BLaER1 treated with 17β-estradiol and CSF1 and Interleukin-3, amounts not matched to agents 10 nM and 100 nM (cell line): ENCODE measurements around the gene RETSAT.
A peak's percentile ranks its signal among the peaks of the same experiment; 100 is the strongest.
"Not testable (repeated sequence)": the region's sequence is repeated elsewhere in the genome, so short reads cannot be mapped to it uniquely, and the experiment has no call there.

Experiments used
- H3K27ac ChIP-seq, 11 experiments: shearing (Covaris generic); formaldehyde crosslinking; 2 replicates each; pipeline ENCODE4 v1.8.1; 2022
- H3K27me3 ChIP-seq, 11 experiments: shearing (Covaris generic); formaldehyde crosslinking; 2 replicates each; pipeline ENCODE4 v1.8.1; 2022
- H3K36me3 ChIP-seq, 11 experiments: shearing (Covaris generic); formaldehyde crosslinking; 2 replicates each; pipeline ENCODE4 v1.8.1; 2022
- H3K4me1 ChIP-seq, 10 experiments: shearing (Covaris generic); formaldehyde crosslinking; 2 replicates each; pipeline ENCODE4 v1.8.1; 2022
- H3K4me2 ChIP-seq, 11 experiments: shearing (Covaris generic); formaldehyde crosslinking; 2 replicates each; pipeline ENCODE4 v1.8.1; 2022
- H3K4me3 ChIP-seq, 10 experiments: shearing (Covaris generic); formaldehyde crosslinking; 2 replicates each; pipeline ENCODE4 v1.8.1; 2022
- H3K9ac ChIP-seq, 11 experiments: shearing (Covaris generic); formaldehyde crosslinking; 2 replicates each; pipeline ENCODE4 v1.8.1; 2022
- H3K9me3 ChIP-seq, 11 experiments: shearing (Covaris generic); formaldehyde crosslinking; replicated peaks in 1 of 11; 2 replicates each; pipeline ENCODE4 v1.8.1; 2022
- H4K20me1 ChIP-seq, 11 experiments: shearing (Covaris generic); formaldehyde crosslinking; 2 replicates each; pipeline ENCODE4 v1.8.1; 2022
- Cebpa-rat ChIP-seq, 11 experiments: shearing (Covaris generic); IDR thresholded peaks; 2 replicates each; pipeline ENCODE4 v1.8.1; 2022

RETSAT gene

GRCh38 chr2:85376291-85377065 is 22.1 kb upstream of the RETSAT start:
- Histone ChIP-seq H4K20me1 (no peaks in the 10 kb centered on the region), H3K9ac (no peak overlapping the region), H3K4me3 (no peak overlapping the region), H3K4me2 (no peak overlapping the region), H3K27ac (no peak overlapping the region), H3K27me3 (no peaks in the 10 kb centered on the region), H3K9me3 (peaks cover 24 to 35% (median 27%) of the 10 kb centered on the region in 11 experiments), H3K4me1 (no peaks in the 10 kb centered on the region), H3K36me3 (peaks cover 48 to 95% (median 61%) of the 10 kb centered on the region in 11 experiments)
- TF ChIP-seq Cebpa-rat (IDR thresholded peaks at IDR 0.05): no peak

GRCh38 chr2:85371045-85371444 is 16.7 kb upstream of the RETSAT start:
- no peak for TF ChIP-seq Cebpa-rat (IDR thresholded peaks at IDR 0.05)
- Histone ChIP-seq H3K4me1 (peaks cover 0 to 13% (median 0%) of the 10 kb centered on the region in 10 experiments; a peak in 6 of 20 replicates), H3K9me3 (peaks cover 0 to 9% (median 0%) of the 10 kb centered on the region in 11 experiments; a peak in 4 of 22 replicates), H3K4me3 (no peak overlapping the region), H3K36me3 (peaks cover 1 to 82% (median 32%) of the 10 kb centered on the region in 11 experiments; a peak in 17 of 22 replicates), H3K9ac (no peak overlapping the region), H3K4me2 (no peak overlapping the region), H4K20me1 (no peaks in the 10 kb centered on the region), H3K27me3 (no peaks in the 10 kb centered on the region), H3K27ac (no peak overlapping the region)

GRCh38 chr2:85369500-85369899 is 15.2 kb upstream of the RETSAT start:
- Histone ChIP-seq H3K9ac (no peak overlapping the region), H3K27me3 (no peaks in the 10 kb centered on the region), H3K4me2 (no peak overlapping the region), H3K4me1 (peaks cover 0 to 13% (median 0%) of the 10 kb centered on the region in 10 experiments; a peak in 6 of 20 replicates), H4K20me1 (no peaks in the 10 kb centered on the region), H3K4me3 (no peak overlapping the region), H3K36me3 (peaks cover 0 to 81% (median 32%) of the 10 kb centered on the region in 11 experiments; a peak in 17 of 22 replicates), H3K27ac (no peak overlapping the region), H3K9me3 (peaks cover 0 to 9% (median 0%) of the 10 kb centered on the region in 11 experiments; a peak in 4 of 22 replicates)
- TF ChIP-seq Cebpa-rat (IDR thresholded peaks at IDR 0.05): no peak

GRCh38 chr2:85368921-85369320 is 14.6 kb upstream of the RETSAT start:
- Histone ChIP-seq H4K20me1 (no peaks in the 10 kb centered on the region), H3K4me2 (peak overlapping the region in 1 of 11 experiments; percentile 11; a peak in 1 of 22 replicates), H3K27ac (no peak overlapping the region), H3K9me3 (peaks cover 0 to 7% (median 0%) of the 10 kb centered on the region in 11 experiments; a peak in 4 of 22 replicates), H3K4me3 (no peak overlapping the region), H3K9ac (no peak overlapping the region), H3K4me1 (peaks cover 0 to 13% (median 0%) of the 10 kb centered on the region in 10 experiments; a peak in 6 of 20 replicates), H3K27me3 (no peaks in the 10 kb centered on the region), H3K36me3 (peaks cover 3 to 82% (median 33%) of the 10 kb centered on the region in 11 experiments; a peak in 20 of 22 replicates)
- TF ChIP-seq Cebpa-rat (IDR thresholded peaks at IDR 0.05): no peak

- no peak overlapping the region for H3K27ac ChIP-seq
- peak overlapping the region in 1 of 11 experiments; percentile 29; a peak in 1 of 22 replicates for H3K4me2 ChIP-seq
- peaks cover 21 to 83% (median 42%) of the 10 kb centered on the region in 11 experiments for H3K36me3 ChIP-seq
- no peak overlapping the region for H3K9ac ChIP-seq
- H3K27me3 ChIP-seq: no peaks in the 10 kb centered on the region
- H3K4me3 ChIP-seq: no peak overlapping the region
- H3K9me3 ChIP-seq: no peaks in the 10 kb centered on the region
- H4K20me1 ChIP-seq: no peaks in the 10 kb centered on the region
- TF ChIP-seq Cebpa-rat (IDR thresholded peaks at IDR 0.05): no peak
- peaks cover 0 to 13% (median 0%) of the 10 kb centered on the region in 10 experiments; a peak in 6 of 20 replicates for H3K4me1 ChIP-seq
Measured at GRCh38 chr2:85367180-85367579, 12.9 kb upstream of the RETSAT start.

GRCh38 chr2:85362653-85363387 is 8.5 kb upstream of the RETSAT start:
- H3K36me3 ChIP-seq: peaks cover 45 to 97% (median 63%) of the 10 kb centered on the region in 11 experiments
- H3K4me1 ChIP-seq, H4K20me1 ChIP-seq, H3K9me3 ChIP-seq, H3K4me3 ChIP-seq, H3K4me2 ChIP-seq, H3K27me3 ChIP-seq, H3K27ac ChIP-seq, H3K9ac ChIP-seq: not testable (repeated sequence)

GRCh38 chr2:85357736-85358135 is 3.4 kb upstream of the RETSAT start:
- H3K4me2 ChIP-seq: peak overlapping the region in 4 of 11 experiments; percentile 7 to 30 (median 20); a peak in 4 of 22 replicates

GRCh38 chr2:85356186-85356585 is 1.9 kb upstream of the RETSAT start:
- peaks cover 26 to 51% (median 33%) of the 10 kb centered on the region in 10 experiments for H3K4me1 ChIP-seq

More at GRCh38 chr2:85357736-85358135, 3.4 kb upstream of the RETSAT start:
- Histone ChIP-seq H3K9ac (no peak overlapping the region), H3K4me3 (no peak overlapping the region), H3K9me3 (no peaks in the 10 kb centered on the region), H3K27ac (no peak overlapping the region), H3K4me1 (peaks cover 23 to 46% (median 29%) of the 10 kb centered on the region in 10 experiments), H3K27me3 (no peaks in the 10 kb centered on the region), H3K36me3 (peaks cover 51 to 73% (median 63%) of the 10 kb centered on the region in 11 experiments), H4K20me1 (no peaks in the 10 kb centered on the region; a peak in 2 of 22 replicates)
- TF ChIP-seq Cebpa-rat (IDR thresholded peaks at IDR 0.05): no peak

GRCh38 chr2:85355521-85355920 is 1.2 kb upstream of the RETSAT start:
- Histone ChIP-seq H3K27me3 (no peaks in the 10 kb centered on the region), H3K4me3 (peak overlapping the region; percentile 68 to 93 (median 81)), H3K9ac (peak overlapping the region; percentile 85 to 97 (median 91)), H3K4me1 (peaks cover 26 to 51% (median 33%) of the 10 kb centered on the region in 10 experiments), H4K20me1 (no peaks in the 10 kb centered on the region; a peak in 2 of 22 replicates), H3K27ac (peak overlapping the region in 10 of 11 experiments; percentile 80 to 94 (median 86); a peak in 15 of 22 replicates), H3K36me3 (peaks cover 53 to 65% (median 60%) of the 10 kb centered on the region in 11 experiments), H3K9me3 (no peaks in the 10 kb centered on the region), H3K4me2 (peak overlapping the region; percentile 85 to 98 (median 93))
- no peak for TF ChIP-seq Cebpa-rat (IDR thresholded peaks at IDR 0.05)

More at GRCh38 chr2:85356186-85356585, 1.9 kb upstream of the RETSAT start:
- no peak for TF ChIP-seq Cebpa-rat (IDR thresholded peaks at IDR 0.05)
- Histone ChIP-seq H4K20me1 (no peaks in the 10 kb centered on the region; a peak in 2 of 22 replicates), H3K4me2 (peak overlapping the region in 6 of 11 experiments; percentile 91 to 98 (median 94); a peak in 3 of 22 replicates), H3K4me3 (no peak overlapping the region), H3K27me3 (no peaks in the 10 kb centered on the region), H3K9ac (0 out of 22 replicates have a peak overlapping the region, but pooled peaks of 1 of the 11 experiments have one; percentile 96), H3K27ac (no peak overlapping the region), H3K9me3 (no peaks in the 10 kb centered on the region), H3K36me3 (peaks cover 50 to 65% (median 60%) of the 10 kb centered on the region in 11 experiments)
